H1 (cell line): ENCODE measurements around the gene KCTD20. TPM values are rescaled to one million over a fixed set of nuclear protein-coding genes. Genes with fewer than 3 reads are reported as not detected.

Source experiments
- CTCF ChIA-PET: fragments of 300-600 bp; sonication (Branson Sonifier 250); formaldehyde crosslinking; loops from one replicate; lab custom pipeline; 2021; ENCODE audit not compliant: partially characterized antibody; lab: Charles Lee
- POLR2A ChIA-PET: fragments of 300-600 bp; sonication (Branson Sonifier 250); formaldehyde crosslinking; loops from one replicate; lab custom pipeline; 2021; ENCODE audit warnings: inconsistent platforms; ENCODE audit not compliant: partially characterized antibody; lab: Charles Lee
- DNase-seq, 2 experiments: peaks; one replicate each; pipeline versions ENCODE4 v3.0.0 to v3.0.0-alpha.2; 2010 to 2022; ENCODE audit warnings: low spot score in 2 of 2, low read depth in 1 of 2, mixed read lengths in 1 of 2
- FAIRE-seq: peaks from 2 replicates; lab custom pipeline; 2011; peaks lifted over from hg19 to GRCh38; lab: Jason Lieb, UNC
- H2AFZ ChIP-seq: 2 replicates; pipeline ENCODE4 v1.8.1; 2012; ENCODE audit warnings: low read length, inconsistent platforms
- H2AK5ac ChIP-seq: 2 replicates; pipeline ENCODE4 v1.6.1; 2013; ENCODE audit warnings: low read depth, low read length
- H2BK120ac ChIP-seq: replicated peaks from 2 replicates; pipeline ENCODE3; 2013; ENCODE audit warnings: low read depth, low read length, inconsistent platforms
- H2BK12ac ChIP-seq: 2 replicates; pipeline ENCODE4 v1.6.1; 2013; ENCODE audit warnings: low read depth, low read length
- H2BK15ac ChIP-seq: 2 replicates; pipeline ENCODE4 v1.6.1; 2013; ENCODE audit warnings: low read length
- H2BK20ac ChIP-seq: 2 replicates; pipeline ENCODE4 v1.6.1; 2013; ENCODE audit warnings: low read length
- H2BK5ac ChIP-seq: 2 replicates; pipeline ENCODE4 v1.6.1; 2013; ENCODE audit warnings: low read depth, low read length
- H3K14ac ChIP-seq: 2 replicates; pipeline ENCODE4 v1.6.1; 2013; ENCODE audit warnings: inconsistent platforms; ENCODE audit not compliant: insufficient read length
- H3K18ac ChIP-seq: 2 replicates; pipeline ENCODE4 v1.6.1; 2013; ENCODE audit warnings: low read length; ENCODE audit errors: extremely low read depth
- H3K23ac ChIP-seq: 2 replicates; pipeline ENCODE4 v1.6.1; 2013; ENCODE audit warnings: inconsistent platforms; ENCODE audit not compliant: insufficient read length
- H3K23me2 ChIP-seq: 2 replicates; pipeline ENCODE4 v1.6.1; 2013; ENCODE audit warnings: low read depth, low read length
- H3K27ac ChIP-seq: 2 replicates; pipeline ENCODE4 v1.6.1; 2011; ENCODE audit warnings: low read depth, low read length, inconsistent platforms
- H3K27me3 ChIP-seq, 4 experiments: replicated peaks in 1 of 4; 1 replicate in 1 of 4; 2 replicates in 3 of 4; pipeline versions ENCODE4 v1.6.1 to v1.8.1; 2011 to 2013; ENCODE audit warnings: low read length in 3 of 4, mild to moderate bottlenecking in 3 of 4, inconsistent platforms in 2 of 4, mixed read lengths in 2 of 4, moderate library complexity in 1 of 4; ENCODE audit not compliant: control insufficient read depth in 3 of 4, insufficient read depth in 3 of 4; ENCODE audit errors: extremely low read depth in 1 of 4
- H3K36me3 ChIP-seq, 4 experiments: 2 replicates each; pipeline versions ENCODE4 v1.6.1 to v1.8.1; 2011 to 2013; ENCODE audit warnings: mild to moderate bottlenecking in 4 of 4, low read length in 3 of 4, moderate library complexity in 2 of 4, control low read depth in 1 of 4, inconsistent platforms in 1 of 4; ENCODE audit not compliant: insufficient read depth in 4 of 4, control insufficient read depth in 2 of 4
- H3K4ac ChIP-seq: replicated peaks from 2 replicates; pipeline ENCODE3; 2013; ENCODE audit warnings: low read length, low read depth, mixed read lengths, inconsistent platforms; ENCODE audit not compliant: insufficient read length
- H3K4me1 ChIP-seq, 4 experiments: replicated peaks in 1 of 4; 1 replicate in 1 of 4; 2 replicates in 3 of 4; pipeline versions ENCODE4 v1.6.1 to v1.8.1; 2011 to 2013; ENCODE audit warnings: low read length in 3 of 4, inconsistent platforms in 2 of 4, mixed read lengths in 1 of 4; ENCODE audit not compliant: insufficient read depth in 4 of 4, control insufficient read depth in 3 of 4
- H3K4me2 ChIP-seq, 2 experiments: 2 replicates each; pipeline versions ENCODE4 v1.6.1 to v1.8.1; 2011 to 2013; ENCODE audit warnings: low read depth in 2 of 2, low read length in 2 of 2, control low read depth in 1 of 2, inconsistent platforms in 1 of 2, mild to moderate bottlenecking in 1 of 2; ENCODE audit not compliant: insufficient read depth in 1 of 2
- H3K4me3 ChIP-seq, 4 experiments: fragments of 200-600, 300-600 bp in 1 of 4; sonication (generic), shearing (Covaris generic), sonication (Bioruptor Twin) in 1 of 4; 2 replicates each; pipeline versions ENCODE4 v1.5.1 to v1.8.1; 2011 to 2016; ENCODE audit warnings: low read length in 4 of 4, low read depth in 3 of 4, control low read depth in 2 of 4, inconsistent platforms in 2 of 4, mild to moderate bottlenecking in 2 of 4, mixed read lengths in 1 of 4, moderate library complexity in 1 of 4; ENCODE audit not compliant: insufficient read depth in 2 of 4; ENCODE audit errors: extremely low read depth in 1 of 4
- H3K56ac ChIP-seq: replicated peaks from 2 replicates; pipeline ENCODE3; 2013; ENCODE audit warnings: low read depth, mild to moderate bottlenecking, mixed read lengths, low read length, inconsistent platforms; ENCODE audit not compliant: insufficient read length
- H3K79me1 ChIP-seq: 2 replicates; pipeline ENCODE4 v1.6.1; 2013; ENCODE audit warnings: low read depth, low read length, control low read depth
- H3K79me2 ChIP-seq, 2 experiments: 2 replicates each; pipeline versions ENCODE4 v1.6.1 to v1.8.1; 2012 to 2013; ENCODE audit warnings: low read length in 2 of 2, mild to moderate bottlenecking in 2 of 2, inconsistent platforms in 1 of 2; ENCODE audit not compliant: insufficient read depth in 2 of 2, control insufficient read depth in 1 of 2
- H3K9ac ChIP-seq, 4 experiments: replicated peaks in 1 of 4; 1 replicate in 1 of 4; 2 replicates in 3 of 4; pipeline versions ENCODE4 v1.6.1 to v1.8.1; 2011 to 2013; ENCODE audit warnings: low read depth in 3 of 4, low read length in 3 of 4, control low read depth in 2 of 4, mild to moderate bottlenecking in 2 of 4, moderate library complexity in 2 of 4, inconsistent platforms in 1 of 4; ENCODE audit errors: extremely low read depth in 1 of 4
- H3K9me3 ChIP-seq, 2 experiments: 2 replicates each; pipeline versions ENCODE4 v1.6.1 to v1.8.1; 2012 to 2013; ENCODE audit warnings: mild to moderate bottlenecking in 2 of 2, moderate library complexity in 2 of 2, control low read depth in 1 of 2, inconsistent platforms in 1 of 2, low read depth in 1 of 2, low read length in 1 of 2, mixed read lengths in 1 of 2; ENCODE audit not compliant: insufficient read depth in 2 of 2
- H4K20me1 ChIP-seq, 2 experiments: replicated peaks in 1 of 2; 2 replicates each; pipeline versions ENCODE3 to v1.8.1; 2011 to 2013; ENCODE audit warnings: inconsistent platforms in 2 of 2, low read length in 2 of 2, mild to moderate bottlenecking in 1 of 2; ENCODE audit not compliant: insufficient read depth in 2 of 2, control insufficient read depth in 1 of 2
- H4K5ac ChIP-seq: 2 replicates; pipeline ENCODE4 v1.6.1; 2013; ENCODE audit warnings: low read length, low read depth, mixed read lengths, inconsistent platforms; ENCODE audit not compliant: insufficient read length
- H4K8ac ChIP-seq: 2 replicates; pipeline ENCODE4 v1.8.0; 2013; ENCODE audit warnings: mild to moderate bottlenecking, moderate library complexity, low read length, inconsistent platforms; ENCODE audit not compliant: insufficient read depth; ENCODE audit errors: extremely low read depth
- H4K91ac ChIP-seq: replicated peaks from 2 replicates; pipeline ENCODE3; 2013; ENCODE audit warnings: low read length, mixed read lengths, inconsistent platforms; ENCODE audit not compliant: insufficient read length
- ASH2L ChIP-seq: fragments of 200-600, 300-600 bp; sonication (generic); IDR thresholded peaks from one replicate; pipeline ENCODE4 v1.7.1; 2017; ENCODE audit warnings: low read length
- CBX5 ChIP-seq: fragments of 300-800, 300-1000 bp; sonication (generic); IDR thresholded peaks from 2 replicates; pipeline ENCODE4 v1.7.1; 2016; ENCODE audit warnings: antibody characterized with exemption, low read length, low read depth
- EGR1 ChIP-seq: IDR thresholded peaks from 2 replicates; pipeline ENCODE4 v1.6.1; 2011; ENCODE audit warnings: low read depth, low read length, borderline replicate concordance
- NANOG ChIP-seq: IDR thresholded peaks from 2 replicates; pipeline ENCODE4 v1.6.1; 2011; ENCODE audit warnings: low read length, low read depth, mild to moderate bottlenecking, inconsistent platforms; ENCODE audit not compliant: insufficient read depth, poor library complexity, severe bottlenecking
- RFX5 ChIP-seq: IDR thresholded peaks from 2 replicates; pipeline ENCODE4 v1.6.1; 2011; ENCODE audit warnings: low read depth, low read length, improper control_type of control experiment, borderline replicate concordance
- SAP30 ChIP-seq: fragments of 300-600 bp; sonication (generic); IDR thresholded peaks from 2 replicates; pipeline ENCODE4 v1.7.1; 2012; ENCODE audit warnings: low read length, moderate library complexity, mild to moderate bottlenecking, inconsistent platforms; ENCODE audit not compliant: insufficient read depth, insufficient replicate concordance
- SIX5 ChIP-seq: IDR thresholded peaks from 2 replicates; pipeline ENCODE4 v1.6.1; 2011; ENCODE audit warnings: mild to moderate bottlenecking, low read depth, low read length
- TBP ChIP-seq: IDR thresholded peaks from 2 replicates; pipeline ENCODE4 v1.6.1; 2011; ENCODE audit warnings: low read depth, low read length, improper control_type of control experiment
- TEAD4 ChIP-seq: IDR thresholded peaks from 2 replicates; pipeline ENCODE4 v1.6.1; 2012; ENCODE audit warnings: low read depth, low read length, inconsistent platforms, mixed read lengths
- WGBS, 2 experiments: shearing (Covaris generic) in 1 of 2; methylation state at CpG; one replicate each; pipeline versions ENCODE4 v1.1.6 to v1.1.7; 2013 to 2015; ENCODE audit warnings: low lambda C conversion rate in 2 of 2, mixed read lengths in 2 of 2, inconsistent platforms in 1 of 2, low coverage in 1 of 2, missing lambda C conversion rate in 1 of 2; ENCODE audit not compliant: insufficient replicate concordance in 2 of 2, insufficient coverage in 1 of 2, insufficient read length in 1 of 2; ENCODE audit errors: extremely low coverage in 1 of 2, missing lambda C conversion rate in 1 of 2; 5-methylcytosine and 5-hydroxymethylcytosine counted together
- polyA plus RNA-seq, 7 experiments: library from polyadenylated mRNA; depleted of rRNA in 3 of 7; stranded (reverse) in 5 of 7; unstranded in 2 of 7; fragments of >200 nt in 5 of 7; fragments of 200-250 nt in 2 of 7; gene quantifications; 1 replicate in 5 of 7; 2 replicates in 1 of 7; 4 replicates in 1 of 7; pipeline versions ENCODE4 v1.2.1 to v1.2.3, GENCODE V29; 2011 to 2013; ENCODE audit warnings: missing spikeins in 2 of 7, mixed read lengths in 2 of 7
- total RNA-seq: library from RNA; stranded (reverse); fragmentation: NEBNext Ultra II Directional; extraction: Animal tissue kit (Norgen Biotek cat#: 25700); gene quantifications from 2 replicates; pipeline ENCODE4 v1.2.1, GENCODE V29; 2021
- TF ChIP-seq, protein P1 (sequence below): IDR thresholded peaks from 2 replicates; pipeline ENCODE4 v1.6.1; 2011; ENCODE audit warnings: low read length, improper control_type of control experiment

The KCTD20 gene
- total and polyA plus RNA-seq, 2 of the 8 experiments (the other 6 are each of a cell fraction or from before 2014, with no cell fraction given), result 10.1 to 26.2 TPM

DNA sequence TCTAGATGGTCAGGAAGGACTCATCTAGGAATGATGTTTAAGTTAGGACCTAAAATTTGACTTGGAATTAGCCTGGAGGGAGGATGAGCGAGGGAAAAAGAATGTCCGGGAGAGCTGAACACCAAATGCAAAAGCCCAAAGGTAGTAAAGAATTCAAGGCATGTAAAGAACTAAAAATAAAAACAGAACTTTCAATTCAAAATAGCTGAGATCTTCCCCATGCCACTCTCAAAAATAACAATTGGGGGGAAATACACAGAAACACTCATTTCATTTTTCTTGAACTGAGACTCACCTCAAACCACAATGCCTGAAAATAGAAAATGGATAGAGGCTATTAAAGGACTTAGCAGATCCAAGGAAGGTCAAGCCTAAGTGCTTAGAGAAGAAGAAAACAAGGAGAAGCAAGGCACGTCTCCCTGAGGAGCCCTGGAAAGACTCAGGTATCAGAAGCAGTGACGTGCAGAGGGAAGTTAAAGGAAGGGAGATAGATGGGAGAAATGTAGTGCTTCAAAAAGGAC is 10.6 kb upstream of the KCTD20 start:
- CTCF ChIA-PET, result interaction anchor here (1.2 kb wide), 1 partner anchor 155 kb away, joined by 4 read pairs; no protein-coding TSS in a partner anchor
- TF ChIP-seq ASH2L, result no peak
- no peak for TF ChIP-seq EGR1
- no peak for TF ChIP-seq TBP
- TF ChIP-seq SIX5, result no peak
- TF ChIP-seq TEAD4, result no peak
- no peak for TF ChIP-seq RFX5
- no peak for TF ChIP-seq CBX5
- TF ChIP-seq NANOG, result no peak
- TF ChIP-seq, protein P1, sequence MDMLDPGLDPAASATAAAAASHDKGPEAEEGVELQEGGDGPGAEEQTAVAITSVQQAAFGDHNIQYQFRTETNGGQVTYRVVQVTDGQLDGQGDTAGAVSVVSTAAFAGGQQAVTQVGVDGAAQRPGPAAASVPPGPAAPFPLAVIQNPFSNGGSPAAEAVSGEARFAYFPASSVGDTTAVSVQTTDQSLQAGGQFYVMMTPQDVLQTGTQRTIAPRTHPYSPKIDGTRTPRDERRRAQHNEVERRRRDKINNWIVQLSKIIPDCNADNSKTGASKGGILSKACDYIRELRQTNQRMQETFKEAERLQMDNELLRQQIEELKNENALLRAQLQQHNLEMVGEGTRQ, result no peak
- no peak for TF ChIP-seq SAP30

More for the DNA sequence above, 10.6 kb upstream of the KCTD20 start:
- FAIRE-seq, result no peak
- Histone ChIP-seq H2BK5ac (no peak overlapping the region), H4K8ac (no peak overlapping the region), H3K4me2 (no peak overlapping the region), H3K79me1 (no peaks in the 10 kb centered on the region), H4K5ac (no peak overlapping the region), H2AK5ac (no peak overlapping the region), H3K23ac (no peak overlapping the region), H3K23me2 (no peaks in the 10 kb centered on the region), H4K91ac (no peak overlapping the region), H3K18ac (no peak overlapping the region), H2BK20ac (no peak overlapping the region), H2BK120ac (no peak overlapping the region), H3K9ac (no peak overlapping the region), H3K14ac (no peak overlapping the region), H3K27me3 (no peaks in the 10 kb centered on the region), H3K9me3 (no peaks in the 10 kb centered on the region), H3K79me2 (no peaks in the 10 kb centered on the region), H3K4me3 (no peak overlapping the region), H2BK15ac (no peak overlapping the region), H3K36me3 (no peaks in the 10 kb centered on the region), H2BK12ac (no peak overlapping the region), H2AFZ (peak overlapping the region; percentile 8; the same call in 1 of the 2 replicates), H3K56ac (no peak overlapping the region), H3K4ac (no peak overlapping the region), H4K20me1 (no peaks in the 10 kb centered on the region), H3K4me1 (no peaks in the 10 kb centered on the region), H3K27ac (no peak overlapping the region)
- WGBS, 2 experiments, result 86% methylated on average over 4 of the region's 4 CpGs; no CpG with 5 or more reads in 1 of the 2 experiments
- DNase-seq, result no peak
- POLR2A ChIA-PET, result interaction anchor here (1.6 kb wide), 1 partner anchor 163 kb away, joined by 5 read pairs; no protein-coding TSS in a partner anchor
